ENCODE measurements around the gene RPE.

RPE gene

GRCh38 chr2:209984291-209984690, 18.1 kb upstream of the RPE start:
- TF ChIP-seq CTCF (IDR thresholded peaks at IDR 0.05; ENCODE audit: insufficient read depth, missing control alignments), result no peak
- FAIRE-seq (no peak), DNase-seq (ENCODE audit: insufficient read length, low spot score) (no peak)

- no peak for DNase-seq (ENCODE audit: insufficient read length, low spot score)
- no peak for FAIRE-seq
- no peak for TF ChIP-seq CTCF (IDR thresholded peaks at IDR 0.05; ENCODE audit: insufficient read depth, missing control alignments)
Measured at GRCh38 chr2:209985874-209986273, 16.6 kb upstream of the RPE start.

- no peak for DNase-seq (ENCODE audit: insufficient read length, low spot score)
- no peak for FAIRE-seq
- no peak for TF ChIP-seq CTCF (IDR thresholded peaks at IDR 0.05; ENCODE audit: insufficient read depth, missing control alignments)
Measured at GRCh38 chr2:209986415-209986814, 16.0 kb upstream of the RPE start.

GRCh38 chr2:209988010-209988409, 14.4 kb upstream of the RPE start:
- no peak for TF ChIP-seq CTCF (IDR thresholded peaks at IDR 0.05; ENCODE audit: insufficient read depth, missing control alignments)
- DNase-seq (ENCODE audit: insufficient read length, low spot score) (no peak), FAIRE-seq (no peak)

- TF ChIP-seq CTCF (IDR thresholded peaks at IDR 0.05; ENCODE audit: insufficient read depth, missing control alignments), result no peak
- FAIRE-seq, result no peak
Measured at GRCh38 chr2:209990838-209991237, 11.6 kb upstream of the RPE start.

GRCh38 chr2:209993968-209994367, 8.5 kb upstream of the RPE start:
- no peak for FAIRE-seq
- DNase-seq (ENCODE audit: insufficient read length, low spot score), result no peak
- no peak for TF ChIP-seq CTCF (IDR thresholded peaks at IDR 0.05; ENCODE audit: insufficient read depth, missing control alignments)

More at GRCh38 chr2:209990838-209991237, 11.6 kb upstream of the RPE start:
- DNase-seq (ENCODE audit: insufficient read length, low spot score), result no peak

- no peak for DNase-seq (ENCODE audit: insufficient read length, low spot score)
- FAIRE-seq, result no peak
- TF ChIP-seq CTCF (IDR thresholded peaks at IDR 0.05; ENCODE audit: insufficient read depth, missing control alignments), result no peak
Measured at GRCh38 chr2:209998596-209998995, 3.8 kb upstream of the RPE start.
